Measurements from ENCODE around the gene TMEM178A. TPM values are rescaled to one million over a fixed set of nuclear protein-coding genes. Genes with fewer than 3 reads are reported as not detected.
"Not testable (repeated sequence)": the region's sequence is repeated elsewhere in the genome, so short reads cannot be mapped to it uniquely, and the experiment has no call there.

Gene TMEM178A
- 1.9 TPM for total RNA-seq
- long read RNA-seq, transcript TMEM178A-201 (4 exons, 1,662 nt) = major isoform, 7 of 9 reads
- long read RNA-seq, partial matches to known transcripts = 2 of 9 reads
- long read RNA-seq, other reads (novel, unspliced or antisense) = 0 of 9 reads

- DNase-seq = no peak
- intact Hi-C loops (cut with DNase I) = no loop called here
Observed at GRCh38 chr2:39665811-39666490, at the start of gene TMEM178A. TMEM178A (plus strand) TSS chr2:39665917; CDS start chr2:39665975, 58 bp downstream.

DNA sequence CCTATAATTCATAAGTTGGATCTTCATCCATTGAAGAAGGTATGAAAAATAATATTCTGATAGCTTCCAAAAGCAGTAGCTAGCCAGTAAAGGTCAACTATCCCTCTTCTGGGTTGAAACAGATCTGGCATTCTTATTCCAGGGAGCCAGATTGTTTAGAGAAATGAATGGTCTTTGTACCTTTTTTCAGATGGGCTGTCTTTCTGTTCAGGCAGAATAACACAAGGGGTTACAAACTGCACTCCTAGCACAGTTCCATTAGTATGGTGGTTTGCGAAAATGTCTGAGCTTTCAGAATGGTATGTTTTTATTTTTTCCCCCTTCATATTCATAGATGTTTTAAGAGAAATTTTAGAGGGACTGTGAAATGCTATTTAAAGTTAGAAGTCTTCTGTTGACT, 47.5 kb upstream of the TMEM178A start:
- ATAC-seq (ENCODE audit: poor library complexity) (no peak), DNase-seq (no peak)
- intact Hi-C loops (cut with DNase I) = no loop called here

More at GRCh38 chr2:39665811-39666490, at the start of gene TMEM178A:
- peak; percentile 56 for ATAC-seq (ENCODE audit: poor library complexity)

GRCh38 chr2:39618736-39619135, 47.0 kb upstream of the TMEM178A start:
- intact Hi-C loops (cut with DNase I) = no loop called here
- no peak for DNase-seq
- ATAC-seq (ENCODE audit: poor library complexity) = no peak

- intact Hi-C loops (cut with DNase I) = no loop called here
- ATAC-seq (ENCODE audit: poor library complexity) = no peak
Observed at GRCh38 chr2:39620067-39620466, 45.6 kb upstream of the TMEM178A start.

GRCh38 chr2:39621596-39621995, 44.1 kb upstream of the TMEM178A start:
- intact Hi-C loops (cut with DNase I) = no loop called here
- ATAC-seq (ENCODE audit: poor library complexity) (no peak), DNase-seq (no peak)

More at GRCh38 chr2:39620067-39620466, 45.6 kb upstream of the TMEM178A start:
- peak; percentile 65 for DNase-seq

DNA sequence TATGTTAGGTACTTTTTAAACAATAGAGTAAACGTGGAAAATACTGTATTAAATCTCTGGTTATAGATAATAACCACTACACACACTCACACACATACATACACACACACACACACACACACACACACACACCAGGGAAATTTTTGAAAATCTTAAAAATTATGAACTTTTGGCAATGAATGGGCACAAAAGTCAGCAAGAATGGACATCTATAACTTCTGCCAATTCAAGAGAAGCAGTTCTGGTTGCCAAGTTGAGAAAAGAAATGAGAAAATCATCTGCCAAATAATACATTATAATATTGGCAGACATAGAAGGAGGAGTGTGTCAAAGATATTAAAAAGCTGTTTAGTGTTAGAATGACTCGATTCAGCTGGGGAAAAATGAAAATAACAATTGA, 42.9 kb upstream of the TMEM178A start:
- intact Hi-C loops (cut with DNase I) = no loop called here
- ATAC-seq (ENCODE audit: poor library complexity) (no peak), DNase-seq (no peak)

DNA sequence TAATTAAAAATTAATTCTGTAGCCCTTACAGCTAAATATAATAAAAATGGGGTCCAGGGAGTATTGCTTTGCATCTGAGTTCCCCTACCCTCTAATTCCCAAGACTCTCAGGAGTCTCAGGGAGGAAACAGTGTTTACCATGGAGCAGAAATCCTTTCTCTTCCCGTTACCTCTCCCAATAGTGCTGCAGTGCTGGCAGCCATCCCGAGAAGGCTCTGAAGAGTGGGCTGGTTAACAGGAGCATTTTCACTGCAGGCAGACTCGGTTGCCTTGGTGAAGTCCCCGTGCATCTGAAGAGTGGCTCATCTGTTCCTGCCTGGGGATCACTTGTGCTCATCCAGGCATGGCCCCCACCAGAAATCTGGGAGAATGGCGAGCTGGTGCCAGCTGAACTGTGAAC, 41.8 kb upstream of the TMEM178A start:
- intact Hi-C loops (cut with DNase I) = no loop called here
- ATAC-seq (ENCODE audit: poor library complexity) (no peak), DNase-seq (peak; percentile 54)

GRCh38 chr2:39625193-39625926, 40.4 kb upstream of the TMEM178A start:
- intact Hi-C loops (cut with DNase I) = no loop called here
- ATAC-seq (ENCODE audit: poor library complexity) (peak; percentile 20), DNase-seq (no peak)

GRCh38 chr2:39625927-39626270, 39.8 kb upstream of the TMEM178A start:
- ATAC-seq (ENCODE audit: poor library complexity) = no peak
- no peak for DNase-seq

DNA sequence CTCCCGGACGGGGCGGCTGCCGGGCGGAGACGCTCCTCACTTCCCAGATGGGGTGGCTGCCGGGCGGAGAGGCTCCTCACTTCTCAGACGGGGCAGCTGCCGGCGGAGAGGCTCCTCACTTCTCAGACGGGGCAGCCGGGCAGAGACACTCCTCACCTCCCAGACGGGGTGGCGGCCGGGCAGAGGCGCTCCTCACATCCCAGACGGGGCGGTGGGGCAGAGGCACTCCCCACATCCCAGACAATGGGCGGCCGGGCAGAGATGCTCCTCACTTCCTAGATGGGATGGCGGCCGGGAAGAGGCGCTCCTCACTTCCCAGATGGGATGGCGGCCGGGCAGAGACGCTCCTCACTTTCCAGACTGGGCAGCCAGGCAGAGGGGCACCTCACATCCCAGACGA, 37.4 kb upstream of the TMEM178A start:
- ATAC-seq (ENCODE audit: poor library complexity); intact Hi-C loops (cut with DNase I); DNase-seq: not testable (repeated sequence)

More at GRCh38 chr2:39625927-39626270, 39.8 kb upstream of the TMEM178A start:
- intact Hi-C loops (cut with DNase I) = no loop called here

DNA sequence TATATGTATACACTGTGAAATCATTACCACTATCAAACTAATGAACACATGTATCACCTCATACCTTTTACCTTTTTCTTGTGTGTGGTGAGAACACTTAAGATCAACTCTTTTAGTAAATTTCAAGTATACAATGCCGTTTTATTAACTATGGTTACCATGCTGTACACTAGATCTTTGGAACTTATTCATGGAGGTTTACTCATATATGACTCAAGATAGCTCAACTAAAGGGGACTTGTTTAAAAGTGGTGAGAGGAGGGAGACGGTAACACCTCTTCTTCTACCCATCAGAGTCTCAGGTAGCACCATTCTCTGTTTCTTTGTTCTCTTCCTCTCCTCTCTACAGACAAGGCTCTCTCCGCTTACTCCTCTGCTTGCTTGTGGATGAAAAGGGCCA, 36.1 kb upstream of the TMEM178A start:
- DNase-seq = no peak
- ATAC-seq (ENCODE audit: poor library complexity) = no peak
- intact Hi-C loops (cut with DNase I) = no loop called here

DNA sequence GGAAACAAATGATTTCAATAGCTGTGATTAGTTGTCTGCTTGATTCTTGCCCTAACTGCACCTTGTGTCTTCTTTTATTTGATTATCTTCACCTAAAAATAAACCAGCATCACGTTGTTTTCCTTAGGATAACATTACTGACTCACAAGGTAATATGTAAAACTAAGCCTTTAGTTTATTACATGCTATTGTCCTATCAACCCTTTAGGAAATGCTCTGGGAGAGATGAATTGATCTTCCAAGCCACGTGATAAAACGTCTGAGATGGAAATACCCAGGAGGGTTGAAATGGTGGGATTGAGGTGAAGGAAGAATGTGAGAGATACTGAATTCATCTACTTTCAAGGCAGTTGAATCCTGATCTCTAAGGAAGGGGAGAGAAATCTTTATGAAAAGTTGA, 34.5 kb upstream of the TMEM178A start:
- no peak for DNase-seq
- ATAC-seq (ENCODE audit: poor library complexity) = no peak
- intact Hi-C loops (cut with DNase I) = no loop called here

- intact Hi-C loops (cut with DNase I) = no loop called here
- peak; percentile 39 for ATAC-seq (ENCODE audit: poor library complexity)
- no peak for DNase-seq
Observed at GRCh38 chr2:39631718-39632117, 34.0 kb upstream of the TMEM178A start.

DNA sequence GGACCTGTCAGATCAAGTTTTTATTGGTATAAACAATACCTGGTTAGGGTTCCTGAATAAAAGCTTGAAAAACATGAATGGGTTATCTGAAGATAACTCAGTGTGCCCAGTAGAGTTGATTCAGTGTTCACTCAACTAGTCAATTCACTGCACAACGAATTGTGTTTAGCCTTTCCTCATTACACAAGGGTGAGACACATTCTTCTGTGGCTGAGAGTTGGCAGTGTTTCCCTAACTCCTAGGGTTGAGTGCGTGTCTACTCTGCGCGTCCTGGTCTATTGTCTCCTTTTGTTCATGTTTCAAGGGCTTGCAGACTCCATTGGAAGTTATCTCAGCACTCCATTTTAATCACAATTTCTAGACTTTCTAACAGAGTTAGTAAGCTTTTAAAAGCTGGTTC, 32.8 kb upstream of the TMEM178A start:
- ATAC-seq (ENCODE audit: poor library complexity) (no peak), DNase-seq (no peak)
- intact Hi-C loops (cut with DNase I) = no loop called here

DNA sequence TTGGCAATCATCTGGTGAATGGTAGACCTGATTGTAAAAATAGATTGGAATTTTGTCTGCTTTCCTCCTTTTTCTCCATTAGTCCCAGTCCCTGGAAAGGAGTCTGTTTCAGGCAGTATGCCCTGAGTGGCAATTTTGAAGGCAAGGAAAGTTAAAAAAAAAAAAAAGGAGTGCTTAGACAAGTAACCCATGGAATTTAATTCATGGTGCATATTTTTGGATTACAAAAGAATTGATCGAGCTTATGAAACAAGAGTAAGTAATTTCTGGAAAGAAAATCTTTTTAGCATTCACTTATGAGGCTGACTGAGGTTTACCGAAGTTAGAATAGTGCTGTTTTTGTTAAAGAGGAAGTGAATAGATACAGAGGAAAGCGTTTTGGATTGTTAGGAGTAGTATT, 29.4 kb upstream of the TMEM178A start:
- DNase-seq (no peak), ATAC-seq (ENCODE audit: poor library complexity) (no peak)
- intact Hi-C loops (cut with DNase I) = no loop called here

DNA sequence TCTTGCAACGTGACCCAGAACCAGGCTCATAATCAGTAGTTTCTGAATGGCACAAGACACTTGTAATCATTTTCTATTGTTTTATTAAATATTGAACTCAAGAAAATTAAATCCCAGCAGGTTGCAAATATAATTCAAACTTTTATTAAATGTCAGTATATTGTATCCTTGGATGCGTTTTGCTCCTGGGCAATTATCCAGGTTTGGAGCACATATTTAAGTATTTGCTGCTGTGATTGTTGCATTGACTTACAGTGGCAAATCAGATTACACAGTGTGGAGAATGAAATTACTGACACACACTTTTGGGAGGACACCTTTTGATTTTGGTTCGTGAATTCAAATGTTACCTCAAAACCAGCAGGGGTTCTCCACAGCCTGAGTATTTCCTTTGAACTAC, 27.1 kb upstream of the TMEM178A start:
- ATAC-seq (ENCODE audit: poor library complexity) (no peak), DNase-seq (no peak)
- intact Hi-C loops (cut with DNase I) = no loop called here

DNA sequence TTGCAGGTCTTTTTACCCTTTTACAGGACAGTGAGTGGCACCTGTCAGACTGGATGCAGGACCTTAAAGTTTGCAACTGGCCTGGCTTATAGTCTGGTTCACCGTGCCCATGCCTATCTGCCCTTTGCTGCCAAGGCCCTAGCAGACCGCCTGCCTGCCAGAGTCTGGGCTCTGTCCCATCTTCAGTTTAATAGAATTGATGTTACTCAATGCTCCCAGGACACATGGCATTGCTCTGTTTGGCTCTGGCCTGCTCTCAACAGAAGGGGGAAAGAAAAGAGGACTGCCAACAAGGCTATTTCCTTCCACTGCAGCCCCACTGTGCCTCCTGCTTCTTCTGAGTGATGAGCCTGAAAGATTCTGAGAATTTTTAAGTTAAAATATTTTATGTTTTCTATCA, 25.6 kb upstream of the TMEM178A start:
- ATAC-seq (ENCODE audit: poor library complexity) (peak; percentile 93), DNase-seq (peak; percentile 55)
- intact Hi-C loops (cut with DNase I) = no loop called here

DNA sequence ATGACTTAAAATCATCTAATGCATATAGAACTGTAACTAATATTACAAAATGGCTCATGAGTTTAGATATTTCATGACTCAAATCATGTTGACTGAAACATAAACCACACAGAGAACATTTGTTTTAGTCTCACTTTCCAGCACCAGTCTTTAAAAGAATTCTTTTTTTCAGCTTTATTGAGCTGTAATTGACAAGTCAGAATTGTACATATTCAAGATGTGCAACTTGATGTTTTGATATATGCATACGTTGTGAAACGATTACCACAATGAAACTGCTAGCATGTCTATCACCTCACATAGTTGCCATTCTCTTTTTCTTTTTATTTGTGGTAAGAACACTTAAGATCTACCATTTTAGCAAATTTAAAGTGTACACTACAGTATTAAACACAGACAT, 25.0 kb upstream of the TMEM178A start:
- ATAC-seq (ENCODE audit: poor library complexity) (no peak), DNase-seq (no peak)
- intact Hi-C loops (cut with DNase I) = no loop called here

DNA sequence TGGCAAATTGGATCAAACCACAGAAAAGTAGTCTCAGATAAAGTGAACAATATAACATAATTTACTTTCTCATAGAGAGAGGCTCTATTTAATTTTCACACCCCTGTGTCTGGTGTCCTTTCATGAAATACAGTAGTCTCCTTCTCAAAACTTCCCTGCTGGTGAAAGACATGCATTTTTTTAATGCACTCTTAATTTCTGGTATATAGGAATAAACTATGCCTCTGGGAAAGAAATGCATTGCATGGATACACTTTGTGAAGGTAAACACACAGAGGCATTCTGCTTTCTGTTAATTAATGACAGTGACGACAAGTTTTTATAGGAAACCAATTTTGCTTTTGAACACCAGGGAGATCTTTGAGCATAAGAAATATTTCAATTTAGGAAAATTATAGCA, 24.1 kb upstream of the TMEM178A start:
- no peak for DNase-seq
- ATAC-seq (ENCODE audit: poor library complexity) = no peak
- intact Hi-C loops (cut with DNase I) = no loop called here

GRCh38 chr2:39642051-39642718, 23.5 kb upstream of the TMEM178A start:
- intact Hi-C loops (cut with DNase I) = no loop called here
- DNase-seq = no peak
- ATAC-seq (ENCODE audit: poor library complexity) = peak; percentile 64
